ENCODE results near the gene TTYH1. TPM values are rescaled to one million over a fixed set of nuclear protein-coding genes. Genes with fewer than 3 reads are reported as not detected.
A peak's percentile ranks its signal among the peaks of the same experiment; 100 is the strongest.

TTYH1 gene
- total and polyA plus RNA-seq, 9 of the 15 experiments (the other 6 are each of a cell fraction or from before 2014, with no cell fraction given), result 0.08 TPM; not detected in 8

DNA sequence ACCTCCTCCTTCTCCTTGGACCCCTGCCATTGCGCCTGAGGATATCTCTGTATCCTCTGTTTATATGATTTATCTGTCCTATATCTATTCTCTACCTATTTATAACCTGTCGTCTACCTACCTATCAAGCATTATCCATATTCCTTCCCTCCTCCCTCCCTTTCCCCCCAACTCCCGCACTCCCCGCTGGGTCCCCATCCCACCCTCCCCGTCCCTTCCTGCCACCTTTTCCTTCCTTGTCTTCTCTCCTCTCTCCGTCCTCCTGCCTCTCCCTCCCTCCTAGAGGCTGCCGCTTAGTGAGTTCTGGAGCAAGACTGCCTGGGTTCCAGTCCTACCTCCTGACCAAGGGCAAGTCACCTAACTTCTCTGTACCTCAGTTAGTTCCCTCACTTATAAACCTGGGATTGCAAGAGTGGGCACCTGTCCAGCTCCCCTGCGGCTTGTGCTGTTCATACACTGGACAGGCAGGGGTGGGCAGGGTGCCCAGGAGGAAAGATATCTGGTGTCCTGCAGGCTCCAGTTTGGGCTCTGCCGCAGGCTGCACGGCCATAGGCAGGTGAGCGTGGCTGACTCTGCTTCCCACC lies 16.1 kb downstream of the TTYH1 start:
- CTCF ChIA-PET (ENCODE audit: low intra/inter-chr PET ratio), result no interaction called here
- WGBS (ENCODE audit: insufficient coverage, low coverage, missing lambda C conversion rate), result 7% methylated on average over 6 of the region's 11 CpGs

More for the DNA sequence above, 16.1 kb downstream of the TTYH1 start:
- BruUV-seq (replicated peaks), result no TSS peak
- Histone ChIP-seq H4K20me1 (replicated peaks; ENCODE audit: control insufficient read depth, insufficient read depth, low read length) (peaks cover 5% of the 10 kb centered on the region; the same call in 1 of the 2 replicates), H3K4me2 (ENCODE audit: insufficient read depth, low read length) (peak overlapping the region; percentile 50; the same call in 1 of the 2 replicates), H2AFZ (ENCODE audit: low read depth, low read length) (no peak overlapping the region), H3K4me3 (no peak overlapping the region), H3K4me1 (replicated peaks in 1 of 2; ENCODE audit: control insufficient read depth in 2 of 2, insufficient read depth in 2 of 2, low read length in 2 of 2) (peaks cover 0 to 41% of the 10 kb centered on the region in 2 experiments; a peak in 2 of 5 replicates), H3K9me3 (replicated peaks; ENCODE audit: control insufficient read depth, insufficient read depth, low read depth, low read length) (no peaks in the 10 kb centered on the region), H3K79me2 (ENCODE audit: control insufficient read depth, insufficient read depth, low read length) (no peaks in the 10 kb centered on the region), H3K36me3 (ENCODE audit: control insufficient read depth, insufficient read depth, low read length) (no peaks in the 10 kb centered on the region), H3K27me3 (ENCODE audit: control insufficient read depth in 2 of 2, insufficient read depth in 2 of 2, low read length in 2 of 2) (peaks cover 3 to 16% of the 10 kb centered on the region in 2 experiments; a peak in 4 of 5 replicates), H3K9me1 (ENCODE audit: control insufficient read depth, insufficient read depth, low read length) (no peaks in the 10 kb centered on the region), H3K9ac (ENCODE audit: insufficient read depth in 1 of 2, low read depth in 2 of 2, low read length in 2 of 2) (no peak overlapping the region; a peak in 1 of 4 replicates), H3K27ac (ENCODE audit: extremely low read depth, low read depth, low read length) (no peak overlapping the region)
- DNase-seq (ENCODE audit: extremely low read depth in 1 of 4, low spot score in 3 of 4), result no peak
- no peak for FAIRE-seq
- intact Hi-C loops (cut with micrococcal nuclease) (no loop called here), in situ Hi-C loops (cut with MboI) (no loop called here)
- TF ChIP-seq POLR2G (IDR thresholded peaks at IDR 0.05; ENCODE audit: low read depth, low read length), result peak; percentile 15; the same call in 1 of the 2 replicates
- TF ChIP-seq, protein P1, sequence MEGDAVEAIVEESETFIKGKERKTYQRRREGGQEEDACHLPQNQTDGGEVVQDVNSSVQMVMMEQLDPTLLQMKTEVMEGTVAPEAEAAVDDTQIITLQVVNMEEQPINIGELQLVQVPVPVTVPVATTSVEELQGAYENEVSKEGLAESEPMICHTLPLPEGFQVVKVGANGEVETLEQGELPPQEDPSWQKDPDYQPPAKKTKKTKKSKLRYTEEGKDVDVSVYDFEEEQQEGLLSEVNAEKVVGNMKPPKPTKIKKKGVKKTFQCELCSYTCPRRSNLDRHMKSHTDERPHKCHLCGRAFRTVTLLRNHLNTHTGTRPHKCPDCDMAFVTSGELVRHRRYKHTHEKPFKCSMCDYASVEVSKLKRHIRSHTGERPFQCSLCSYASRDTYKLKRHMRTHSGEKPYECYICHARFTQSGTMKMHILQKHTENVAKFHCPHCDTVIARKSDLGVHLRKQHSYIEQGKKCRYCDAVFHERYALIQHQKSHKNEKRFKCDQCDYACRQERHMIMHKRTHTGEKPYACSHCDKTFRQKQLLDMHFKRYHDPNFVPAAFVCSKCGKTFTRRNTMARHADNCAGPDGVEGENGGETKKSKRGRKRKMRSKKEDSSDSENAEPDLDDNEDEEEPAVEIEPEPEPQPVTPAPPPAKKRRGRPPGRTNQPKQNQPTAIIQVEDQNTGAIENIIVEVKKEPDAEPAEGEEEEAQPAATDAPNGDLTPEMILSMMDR (IDR thresholded peaks at IDR 0.05 in 2 of 3, conservative IDR thresholded peaks at IDR 0.05 in 1 of 3; ENCODE audit: insufficient read depth in 2 of 3, low read depth in 1 of 3, low read length in 3 of 3), result no peak
- POLR2A ChIA-PET, result interaction anchor here (0.7 to 1.6 kb wide), 3 partner anchors 9 to 17 kb away, joined by 3 to 5 read pairs (median 3); partner anchors contain the start of gene LENG8
- no peak for ATAC-seq

Measured in K562 (cell line).